ENCODE results near the gene ACLY.

The ACLY gene

GRCh38 chr17:41821776-41822175, 97.0 kb downstream of the ACLY start:
- Histone ChIP-seq H3F3A (ENCODE audit: insufficient read depth, low read length) (no peaks in the 10 kb centered on the region), H3K9ac (ENCODE audit: low read length) (no peak overlapping the region), H2AFZ (ENCODE audit: low read length) (no peak overlapping the region), H3K4me2 (ENCODE audit: low read length) (no peak overlapping the region), H3K36me3 (ENCODE audit: insufficient read depth, low read length) (peaks cover 14% of the 10 kb centered on the region), H4K20me1 (ENCODE audit: insufficient read depth, low read length) (no peaks in the 10 kb centered on the region), H3K4me1 (ENCODE audit: insufficient read depth, low read length, severe bottlenecking) (peaks cover 10% of the 10 kb centered on the region), H3K27me3 (ENCODE audit: insufficient read depth, low read length) (peaks cover 18% of the 10 kb centered on the region; the same call in 1 of the 2 replicates), H3K79me2 (ENCODE audit: insufficient read depth, low read length) (no peaks in the 10 kb centered on the region), H3K9me2 (ENCODE audit: low read depth, low read length) (no peaks in the 10 kb centered on the region), H3K9me3 (ENCODE audit: low read length) (no peaks in the 10 kb centered on the region), H3K4me3 (ENCODE audit: low read depth, low read length, poor library complexity, severe bottlenecking) (no peak overlapping the region), H3K27ac (ENCODE audit: low read depth, low read length, poor library complexity, severe bottlenecking) (no peak overlapping the region)
- TF ChIP-seq, protein P1, sequence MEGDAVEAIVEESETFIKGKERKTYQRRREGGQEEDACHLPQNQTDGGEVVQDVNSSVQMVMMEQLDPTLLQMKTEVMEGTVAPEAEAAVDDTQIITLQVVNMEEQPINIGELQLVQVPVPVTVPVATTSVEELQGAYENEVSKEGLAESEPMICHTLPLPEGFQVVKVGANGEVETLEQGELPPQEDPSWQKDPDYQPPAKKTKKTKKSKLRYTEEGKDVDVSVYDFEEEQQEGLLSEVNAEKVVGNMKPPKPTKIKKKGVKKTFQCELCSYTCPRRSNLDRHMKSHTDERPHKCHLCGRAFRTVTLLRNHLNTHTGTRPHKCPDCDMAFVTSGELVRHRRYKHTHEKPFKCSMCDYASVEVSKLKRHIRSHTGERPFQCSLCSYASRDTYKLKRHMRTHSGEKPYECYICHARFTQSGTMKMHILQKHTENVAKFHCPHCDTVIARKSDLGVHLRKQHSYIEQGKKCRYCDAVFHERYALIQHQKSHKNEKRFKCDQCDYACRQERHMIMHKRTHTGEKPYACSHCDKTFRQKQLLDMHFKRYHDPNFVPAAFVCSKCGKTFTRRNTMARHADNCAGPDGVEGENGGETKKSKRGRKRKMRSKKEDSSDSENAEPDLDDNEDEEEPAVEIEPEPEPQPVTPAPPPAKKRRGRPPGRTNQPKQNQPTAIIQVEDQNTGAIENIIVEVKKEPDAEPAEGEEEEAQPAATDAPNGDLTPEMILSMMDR (IDR thresholded peaks at IDR 0.05; ENCODE audit: low read length), result no peak
- no peak for TF ChIP-seq EZH2 (IDR thresholded peaks at IDR 0.05; ENCODE audit: borderline replicate concordance, low read length)

GRCh38 chr17:41818024-41818423, 100.7 kb downstream of the ACLY start:
- Histone ChIP-seq H3K9me3 (ENCODE audit: low read length) (no peaks in the 10 kb centered on the region), H3K4me3 (ENCODE audit: low read depth, low read length, poor library complexity, severe bottlenecking) (no peak overlapping the region), H2AFZ (ENCODE audit: low read length) (no peak overlapping the region), H3K27ac (ENCODE audit: low read depth, low read length, poor library complexity, severe bottlenecking) (no peak overlapping the region), H3K36me3 (ENCODE audit: insufficient read depth, low read length) (no peaks in the 10 kb centered on the region), H3K27me3 (ENCODE audit: insufficient read depth, low read length) (peaks cover 18% of the 10 kb centered on the region; the same call in 1 of the 2 replicates), H3K9ac (ENCODE audit: low read length) (no peak overlapping the region), H3K4me2 (ENCODE audit: low read length) (peak overlapping the region; percentile 20; the same call in 1 of the 2 replicates), H3K9me2 (ENCODE audit: low read depth, low read length) (no peaks in the 10 kb centered on the region), H3K79me2 (ENCODE audit: insufficient read depth, low read length) (no peaks in the 10 kb centered on the region), H4K20me1 (ENCODE audit: insufficient read depth, low read length) (no peaks in the 10 kb centered on the region), H3F3A (ENCODE audit: insufficient read depth, low read length) (no peaks in the 10 kb centered on the region), H3K4me1 (ENCODE audit: insufficient read depth, low read length, severe bottlenecking) (peaks cover 10% of the 10 kb centered on the region)
- TF ChIP-seq, protein P1 (IDR thresholded peaks at IDR 0.05; ENCODE audit: low read length), result no peak
- TF ChIP-seq EZH2 (IDR thresholded peaks at IDR 0.05; ENCODE audit: borderline replicate concordance, low read length), result no peak

All from OCI-LY1 (cell line).